BJ (cell line): Measurements from ENCODE around the gene PTPRG. TPM values are rescaled to one million over a fixed set of nuclear protein-coding genes. Genes with fewer than 3 reads are reported as not detected.

Experiments used
- CTCF ChIA-PET: fragments of 350-600 bp; formaldehyde crosslinking; extraction: SDS; loops from one replicate; lab custom pipeline; 2021; ENCODE audit warnings: antibody characterized with exemption, inconsistent platforms; lab: Yijun Ruan, JAX
- POLR2A ChIA-PET: fragments of 300-600 bp; sonication (Branson Sonifier 250); formaldehyde crosslinking; extraction: SDS; loops from one replicate; lab custom pipeline; 2021; ENCODE audit warnings: antibody characterized with exemption; lab: Charles Lee
- DNase-seq: peaks from one replicate; pipeline ENCODE4 v3.0.0-alpha.2; 2011; ENCODE audit warnings: low read depth
- H3K27me3 ChIP-seq: 2 replicates; pipeline ENCODE4 v1.6.0; 2011; ENCODE audit warnings: low read length; ENCODE audit not compliant: control insufficient read depth, insufficient read depth
- H3K36me3 ChIP-seq: 2 replicates; pipeline ENCODE4 v1.5.1; 2011; ENCODE audit warnings: low read length; ENCODE audit not compliant: control insufficient read depth, insufficient read depth
- H3K4me3 ChIP-seq: 2 replicates; pipeline ENCODE4 v1.5.1; 2011; ENCODE audit warnings: low read depth, mild to moderate bottlenecking, control low read depth, low read length
- polyA plus RNA-seq: library from polyadenylated mRNA; depleted of rRNA; stranded (reverse); fragments of >200 nt; gene quantifications from 2 replicates; pipeline ENCODE4 v1.2.3, GENCODE V29; 2011
- TF ChIP-seq, protein P1 (sequence below): IDR thresholded peaks from 2 replicates; pipeline ENCODE4 v1.5.1; 2011; ENCODE audit warnings: low read depth, mild to moderate bottlenecking, control low read depth, inconsistent platforms, low read length, moderate library complexity; ENCODE audit not compliant: insufficient read depth

Gene PTPRG
- polyA plus RNA-seq, 1 experiment: 20.8 TPM

DNA sequence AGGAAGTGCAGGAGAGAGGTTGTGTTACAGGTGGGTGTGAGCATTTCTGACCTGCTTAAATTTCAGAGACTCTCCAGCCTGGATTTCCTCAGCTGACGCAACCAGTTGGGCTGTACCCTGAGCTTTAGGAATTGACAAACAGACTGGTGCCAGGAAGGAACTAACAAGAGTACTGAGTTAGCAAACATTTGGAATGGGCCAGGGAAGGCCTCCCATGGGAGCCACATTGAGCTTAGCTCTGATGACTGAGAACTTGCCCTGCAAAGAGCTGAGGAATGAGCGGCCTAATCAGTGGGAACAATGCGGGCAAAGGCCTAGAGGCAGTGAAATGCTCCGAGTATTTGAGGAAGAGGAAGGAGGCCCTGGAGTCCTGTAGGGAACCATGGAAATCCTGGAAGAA lies 557.8 kb downstream of the PTPRG start:
- H3K4me3 ChIP-seq: no peak overlapping the region
- CTCF ChIA-PET: interaction anchor here (0.8 kb wide), 1 partner anchor 10 kb away, joined by 3 read pairs; no protein-coding TSS in a partner anchor
- POLR2A ChIA-PET: no interaction called here
- no peaks in the 10 kb centered on the region for H3K36me3 ChIP-seq
- no peaks in the 10 kb centered on the region for H3K27me3 ChIP-seq
- TF ChIP-seq, protein P1, sequence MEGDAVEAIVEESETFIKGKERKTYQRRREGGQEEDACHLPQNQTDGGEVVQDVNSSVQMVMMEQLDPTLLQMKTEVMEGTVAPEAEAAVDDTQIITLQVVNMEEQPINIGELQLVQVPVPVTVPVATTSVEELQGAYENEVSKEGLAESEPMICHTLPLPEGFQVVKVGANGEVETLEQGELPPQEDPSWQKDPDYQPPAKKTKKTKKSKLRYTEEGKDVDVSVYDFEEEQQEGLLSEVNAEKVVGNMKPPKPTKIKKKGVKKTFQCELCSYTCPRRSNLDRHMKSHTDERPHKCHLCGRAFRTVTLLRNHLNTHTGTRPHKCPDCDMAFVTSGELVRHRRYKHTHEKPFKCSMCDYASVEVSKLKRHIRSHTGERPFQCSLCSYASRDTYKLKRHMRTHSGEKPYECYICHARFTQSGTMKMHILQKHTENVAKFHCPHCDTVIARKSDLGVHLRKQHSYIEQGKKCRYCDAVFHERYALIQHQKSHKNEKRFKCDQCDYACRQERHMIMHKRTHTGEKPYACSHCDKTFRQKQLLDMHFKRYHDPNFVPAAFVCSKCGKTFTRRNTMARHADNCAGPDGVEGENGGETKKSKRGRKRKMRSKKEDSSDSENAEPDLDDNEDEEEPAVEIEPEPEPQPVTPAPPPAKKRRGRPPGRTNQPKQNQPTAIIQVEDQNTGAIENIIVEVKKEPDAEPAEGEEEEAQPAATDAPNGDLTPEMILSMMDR: no peak
- no peak for DNase-seq

DNA sequence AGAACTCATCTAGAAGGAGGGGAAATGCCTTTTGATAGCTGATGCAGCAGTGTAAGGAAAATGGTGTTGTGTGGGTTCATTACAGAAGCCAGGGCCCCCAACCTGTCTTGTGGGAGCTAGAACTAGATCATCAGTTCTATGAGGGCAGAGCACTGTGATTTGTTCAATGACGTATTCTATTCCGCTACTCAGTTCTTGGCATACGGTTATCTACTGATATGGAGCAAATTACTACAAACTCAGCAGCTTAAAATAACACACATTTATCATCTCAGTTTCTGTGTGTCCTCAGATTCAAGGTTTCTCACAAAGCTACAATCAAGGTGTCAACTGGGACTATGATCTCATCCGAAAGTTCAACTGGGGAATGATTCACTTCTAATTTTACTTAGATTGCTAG lies 561.4 kb downstream of the PTPRG start:
- CTCF ChIA-PET: interaction anchor here (0.9 to 1.8 kb wide), 3 partner anchors 7 to 27 kb away, joined by 4 read pairs; no protein-coding TSS in a partner anchor
- Histone ChIP-seq H3K36me3 (no peaks in the 10 kb centered on the region), H3K4me3 (no peak overlapping the region), H3K27me3 (no peaks in the 10 kb centered on the region)
- POLR2A ChIA-PET: no interaction called here
- TF ChIP-seq, protein P1: no peak
- DNase-seq: no peak

DNA sequence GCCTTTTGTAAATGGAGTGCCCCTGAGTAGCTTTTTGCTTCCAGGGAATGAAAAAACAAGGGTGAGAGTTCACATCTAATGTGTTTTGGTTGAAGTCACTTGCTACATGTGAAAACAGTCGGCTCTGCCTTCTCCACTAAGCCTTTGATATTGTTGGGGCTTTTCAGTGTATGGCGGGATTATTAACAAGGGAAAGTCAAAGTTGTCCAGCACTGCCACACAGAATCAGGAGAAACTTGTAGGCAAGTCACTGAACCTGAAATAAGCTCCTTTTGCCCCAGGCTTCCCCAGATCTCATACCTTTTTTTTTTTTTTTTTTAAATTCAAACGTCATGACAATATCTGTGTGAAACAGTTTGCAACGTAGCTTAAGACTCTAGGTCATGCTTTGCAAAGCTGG lies 564.0 kb downstream of the PTPRG start:
- DNase-seq: no peak
- Histone ChIP-seq H3K27me3 (no peaks in the 10 kb centered on the region), H3K4me3 (no peak overlapping the region), H3K36me3 (no peaks in the 10 kb centered on the region)
- ChIA-PET CTCF (interaction anchor here (0.6 kb wide), 1 partner anchor 475 kb away, joined by 4 read pairs; no protein-coding TSS in a partner anchor), POLR2A (no interaction called here)
- TF ChIP-seq, protein P1: no peak

DNA sequence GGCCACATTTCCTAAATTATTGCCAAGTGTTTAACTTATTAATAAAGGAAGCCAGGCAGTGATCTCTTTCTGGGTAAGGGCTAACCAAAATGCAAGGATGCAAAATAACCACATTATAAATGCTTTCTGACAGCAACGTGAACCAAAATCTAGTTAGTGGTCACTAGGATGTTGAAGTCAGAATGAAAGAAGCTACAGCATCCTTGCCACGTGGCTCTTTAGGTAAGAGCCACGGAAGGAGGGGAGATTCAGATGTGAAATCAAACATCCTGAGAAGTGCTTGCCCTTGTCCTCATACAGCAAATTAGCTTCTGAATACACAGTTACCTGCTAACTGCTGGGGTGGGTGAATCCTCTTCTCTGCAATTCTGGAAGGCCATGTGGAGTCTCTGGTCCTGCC lies 565.7 kb downstream of the PTPRG start:
- no peak for DNase-seq
- ChIA-PET POLR2A (no interaction called here), CTCF (no interaction called here)
- H3K4me3 ChIP-seq: no peak overlapping the region
- no peaks in the 10 kb centered on the region for H3K36me3 ChIP-seq
- no peaks in the 10 kb centered on the region for H3K27me3 ChIP-seq
- TF ChIP-seq, protein P1: no peak

DNA sequence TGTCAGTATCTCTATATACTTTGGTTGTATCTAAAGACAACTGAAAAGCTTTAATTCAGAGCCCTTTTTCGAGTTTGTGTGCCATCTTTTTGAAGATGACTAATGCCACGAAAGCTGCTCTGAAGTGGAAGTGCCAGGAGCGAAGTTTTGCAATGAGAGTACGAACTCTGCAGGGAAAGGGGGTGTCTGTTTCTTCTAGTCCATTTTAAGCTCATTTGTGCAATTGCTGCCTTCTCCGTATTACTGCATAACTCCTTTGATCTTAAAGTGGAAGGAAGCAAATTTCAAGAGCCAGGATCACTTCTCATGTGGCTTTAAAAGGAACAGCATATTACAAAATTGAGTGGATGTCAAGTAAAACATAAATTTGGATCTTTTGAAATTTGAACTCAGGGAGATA lies 566.7 kb downstream of the PTPRG start:
- no peaks in the 10 kb centered on the region for H3K36me3 ChIP-seq
- H3K27me3 ChIP-seq: no peaks in the 10 kb centered on the region
- TF ChIP-seq, protein P1: no peak
- no peak overlapping the region for H3K4me3 ChIP-seq
- ChIA-PET POLR2A (no interaction called here), CTCF (interaction anchor here (1.5 kb wide), 1 partner anchor 13 kb away, joined by 3 read pairs; no protein-coding TSS in a partner anchor)
- DNase-seq: no peak
